Keratinocyte (primary cell): ENCODE data around the gene TENT4A. TPM values are rescaled to one million over a fixed set of nuclear protein-coding genes. Genes with fewer than 3 reads are reported as not detected.

Experiments used
- DNase-seq: peaks from one replicate; pipeline ENCODE4 v3.0.0-alpha.2; 2011; ENCODE audit warnings: low read depth, missing footprints, low spot score
- FAIRE-seq: peaks from 2 replicates; lab custom pipeline; 2011; peaks lifted over from hg19 to GRCh38; lab: Jason Lieb, UNC
- H2AFZ ChIP-seq: 2 replicates; pipeline ENCODE4 v1.6.0; 2012; ENCODE audit warnings: low read length, control low read depth, inconsistent platforms; ENCODE audit not compliant: control insufficient read depth
- H3K27ac ChIP-seq: 2 replicates; pipeline ENCODE4 v1.5.1; 2011; ENCODE audit warnings: low read length; ENCODE audit not compliant: control insufficient read depth, insufficient read depth
- H3K27me3 ChIP-seq: 3 replicates; pipeline ENCODE4 v1.6.0; 2011; ENCODE audit warnings: low read length; ENCODE audit not compliant: control insufficient read depth, insufficient read depth; ENCODE audit errors: extremely low read depth
- H3K36me3 ChIP-seq, 2 experiments: 2 replicates in 1 of 2; 3 replicates in 1 of 2; pipeline ENCODE4 v1.5.1; 2011; ENCODE audit warnings: low read length in 2 of 2, mild to moderate bottlenecking in 1 of 2; ENCODE audit not compliant: control insufficient read depth in 2 of 2, insufficient read depth in 2 of 2; ENCODE audit errors: extremely low read depth in 1 of 2
- H3K4me1 ChIP-seq: 3 replicates; pipeline ENCODE4 v1.5.1; 2011; ENCODE audit warnings: low read length; ENCODE audit not compliant: control insufficient read depth, insufficient read depth; ENCODE audit errors: extremely low read depth
- H3K4me2 ChIP-seq: 3 replicates; pipeline ENCODE4 v1.6.0; 2011; ENCODE audit warnings: low read depth, low read length; ENCODE audit not compliant: control insufficient read depth, insufficient read depth; ENCODE audit errors: extremely low read depth
- H3K4me3 ChIP-seq, 3 experiments: fragments of 200-600 bp in 1 of 3; sonication (generic) in 1 of 3; 2 replicates in 2 of 3; 3 replicates in 1 of 3; pipeline ENCODE4 v1.5.1; 2011 to 2016; ENCODE audit warnings: low read length in 3 of 3, mild to moderate bottlenecking in 3 of 3, control low read depth in 2 of 3, inconsistent platforms in 1 of 3, low read depth in 1 of 3, mixed read lengths in 1 of 3, mixed run types in 1 of 3, moderate library complexity in 1 of 3; ENCODE audit not compliant: control insufficient read depth in 2 of 3, insufficient read depth in 2 of 3; ENCODE audit errors: extremely low read depth in 1 of 3
- H3K79me2 ChIP-seq: 2 replicates; pipeline ENCODE4 v1.6.0; 2012; ENCODE audit warnings: low read length; ENCODE audit not compliant: control insufficient read depth, insufficient read depth
- H3K9ac ChIP-seq: 3 replicates; pipeline ENCODE4 v1.6.0; 2011; ENCODE audit warnings: low read length; ENCODE audit not compliant: control insufficient read depth, insufficient read depth; ENCODE audit errors: extremely low read depth
- H3K9me1 ChIP-seq: 3 replicates; pipeline ENCODE4 v1.6.0; 2011; ENCODE audit warnings: low read length; ENCODE audit not compliant: control insufficient read depth, insufficient read depth; ENCODE audit errors: extremely low read depth
- H3K9me3 ChIP-seq: 2 replicates; pipeline ENCODE4 v1.5.1; 2012; ENCODE audit warnings: low read depth, low read length; ENCODE audit not compliant: control insufficient read depth
- H4K20me1 ChIP-seq: 3 replicates; pipeline ENCODE4 v1.6.0; 2011; ENCODE audit warnings: low read length; ENCODE audit not compliant: control insufficient read depth, insufficient read depth; ENCODE audit errors: extremely low read depth
- EZH2 ChIP-seq: IDR thresholded peaks from one replicate; pipeline ENCODE4 v1.6.1; 2012; ENCODE audit warnings: inconsistent platforms, mild to moderate bottlenecking, low read length, moderate library complexity
- dilution Hi-C: fragments of 300-500 bp; cut with MboI; formaldehyde crosslinking; loops from one replicate; pipeline ENCODE4 v1.7.0; 2020; ENCODE audit warnings: low sequenced_read_pairs; ENCODE audit not compliant: extremely low pct_ligation_motif_present
- polyA plus RNA-seq, 5 experiments: library from polyadenylated mRNA; depleted of rRNA in 3 of 5; stranded (reverse) in 3 of 5; stranded (forward) in 1 of 5; unstranded in 1 of 5; fragments of >200 nt; gene quantifications; 1 replicate in 1 of 5; 2 replicates in 3 of 5; 3 replicates in 1 of 5; pipeline versions ENCODE4 v1.2.1 to v1.2.3, GENCODE V29; 2011 to 2012; ENCODE audit warnings: missing spikeins in 2 of 5, low read depth in 1 of 5, low replicate concordance in 1 of 5
- TF ChIP-seq, protein P1 (sequence below), 3 experiments: IDR thresholded peaks in 1 of 3; conservative IDR thresholded peaks in 1 of 3; optimal IDR thresholded peaks in 1 of 3; 2 replicates in 2 of 3; 3 replicates in 1 of 3; pipeline versions ENCODE3 to v1.5.1; 2011; ENCODE audit warnings: low read length in 3 of 3, mild to moderate bottlenecking in 3 of 3, moderate library complexity in 2 of 3, control low read depth in 1 of 3, inconsistent platforms in 1 of 3; ENCODE audit not compliant: insufficient read depth in 2 of 3; ENCODE audit errors: extremely low read depth in 1 of 3

TENT4A gene
- polyA plus RNA-seq, 1 donor (not counting 4 experiments of a cell fraction or from before 2014, with no cell fraction given): 5.9 TPM

DNA sequence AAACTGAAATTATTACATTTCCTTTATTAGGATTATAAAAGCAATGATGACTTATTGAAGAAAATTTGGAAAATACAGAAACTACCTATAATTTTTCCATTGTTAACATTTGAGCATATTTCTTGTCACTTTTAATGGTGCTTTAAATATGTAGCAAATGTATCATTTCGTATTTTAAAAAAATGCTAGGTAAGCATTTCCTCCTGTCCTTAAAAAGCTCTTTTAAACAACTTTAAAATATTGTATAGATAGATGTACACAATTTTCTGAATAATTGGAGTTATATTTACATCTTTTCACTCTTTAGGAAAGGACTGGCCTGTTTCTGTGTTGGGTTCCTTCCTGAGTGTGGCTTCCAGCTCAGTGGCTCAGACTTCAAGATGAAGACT, 15.6 kb downstream of the TENT4A start:
- Histone ChIP-seq H3K4me2 (no peak overlapping the region), H2AFZ (no peak overlapping the region), H3K79me2 (peaks cover 97% of the 10 kb centered on the region), H3K4me3 (no peak overlapping the region), H3K9me1 (no peaks in the 10 kb centered on the region), H4K20me1 (peaks cover 8% of the 10 kb centered on the region), H3K36me3 (peaks cover 3 to 19% of the 10 kb centered on the region in 2 experiments), H3K27me3 (no peaks in the 10 kb centered on the region), H3K4me1 (peaks cover 5% of the 10 kb centered on the region), H3K9me3 (no peaks in the 10 kb centered on the region), H3K9ac (no peak overlapping the region), H3K27ac (no peak overlapping the region)
- no peak for TF ChIP-seq EZH2
- TF ChIP-seq, protein P1, sequence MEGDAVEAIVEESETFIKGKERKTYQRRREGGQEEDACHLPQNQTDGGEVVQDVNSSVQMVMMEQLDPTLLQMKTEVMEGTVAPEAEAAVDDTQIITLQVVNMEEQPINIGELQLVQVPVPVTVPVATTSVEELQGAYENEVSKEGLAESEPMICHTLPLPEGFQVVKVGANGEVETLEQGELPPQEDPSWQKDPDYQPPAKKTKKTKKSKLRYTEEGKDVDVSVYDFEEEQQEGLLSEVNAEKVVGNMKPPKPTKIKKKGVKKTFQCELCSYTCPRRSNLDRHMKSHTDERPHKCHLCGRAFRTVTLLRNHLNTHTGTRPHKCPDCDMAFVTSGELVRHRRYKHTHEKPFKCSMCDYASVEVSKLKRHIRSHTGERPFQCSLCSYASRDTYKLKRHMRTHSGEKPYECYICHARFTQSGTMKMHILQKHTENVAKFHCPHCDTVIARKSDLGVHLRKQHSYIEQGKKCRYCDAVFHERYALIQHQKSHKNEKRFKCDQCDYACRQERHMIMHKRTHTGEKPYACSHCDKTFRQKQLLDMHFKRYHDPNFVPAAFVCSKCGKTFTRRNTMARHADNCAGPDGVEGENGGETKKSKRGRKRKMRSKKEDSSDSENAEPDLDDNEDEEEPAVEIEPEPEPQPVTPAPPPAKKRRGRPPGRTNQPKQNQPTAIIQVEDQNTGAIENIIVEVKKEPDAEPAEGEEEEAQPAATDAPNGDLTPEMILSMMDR (optimal IDR thresholded peaks at IDR 0.05 in 1 of 3, IDR thresholded peaks at IDR 0.05 in 1 of 3, conservative IDR thresholded peaks at IDR 0.05 in 1 of 3; ENCODE audit: extremely low read depth in 1 of 3, insufficient read depth in 2 of 3, low read length in 3 of 3): no peak
- FAIRE-seq: no peak
- dilution Hi-C loops: no loop called here
- no peak for DNase-seq

DNA sequence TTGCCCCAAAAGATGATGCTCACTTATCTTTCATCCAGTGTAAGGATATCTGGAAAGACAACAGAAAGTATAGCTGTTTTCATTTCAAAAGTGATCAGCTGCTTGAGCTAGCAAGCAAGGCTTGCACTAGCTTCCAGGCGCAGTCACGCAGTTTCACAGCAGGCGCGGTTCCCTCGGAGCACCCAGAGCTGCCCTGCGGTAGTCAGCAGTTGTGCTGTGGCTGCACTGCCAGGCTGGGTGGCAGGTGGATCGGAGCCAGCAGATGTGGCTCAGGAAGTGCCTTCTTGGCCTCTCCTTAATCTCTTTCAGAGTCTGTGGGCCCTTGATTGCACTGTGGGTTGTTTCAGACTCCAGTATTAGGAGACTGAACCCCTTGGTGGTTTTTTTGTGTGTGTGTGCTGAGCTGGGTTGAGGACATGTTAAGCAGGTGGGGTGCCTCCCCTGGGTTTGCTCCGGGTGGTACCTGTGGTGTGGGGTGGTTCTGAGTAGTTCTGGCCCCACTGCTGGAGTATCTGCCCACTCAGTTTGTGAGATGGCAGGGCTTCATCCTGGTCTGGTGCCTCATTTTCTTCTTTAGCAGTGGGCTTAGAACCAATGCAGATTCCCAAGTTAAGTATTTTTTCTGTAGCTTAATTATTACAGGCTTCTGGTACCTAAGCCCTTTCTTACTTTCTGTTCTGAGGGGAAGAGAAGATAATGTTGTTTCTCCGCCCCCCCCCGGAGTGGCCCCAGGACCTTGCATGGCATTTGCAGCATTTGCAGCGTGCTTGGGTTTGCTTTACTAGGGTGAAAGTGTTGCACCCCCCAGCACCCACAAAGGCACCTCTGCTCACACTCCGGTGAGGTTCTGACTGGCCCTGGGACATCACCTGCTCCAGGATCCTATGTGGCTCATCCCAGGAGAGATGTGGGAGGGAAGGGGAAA, 16.4 kb downstream of the TENT4A start:
- DNase-seq: no peak
- no peak overlapping the region for H3K4me3 ChIP-seq
- no peaks in the 10 kb centered on the region for H3K27me3 ChIP-seq
- peaks cover 5% of the 10 kb centered on the region for H3K4me1 ChIP-seq
- no peak overlapping the region for H3K4me2 ChIP-seq
- no peak for FAIRE-seq
- no peak overlapping the region for H3K9ac ChIP-seq
- H3K79me2 ChIP-seq: peaks cover 97% of the 10 kb centered on the region
- no peak overlapping the region for H3K27ac ChIP-seq
- H2AFZ ChIP-seq: no peak overlapping the region
- no peaks in the 10 kb centered on the region for H3K9me1 ChIP-seq
- dilution Hi-C loops: no loop called here
- H3K9me3 ChIP-seq: no peaks in the 10 kb centered on the region
- no peak for TF ChIP-seq EZH2
- TF ChIP-seq, protein P1 (optimal IDR thresholded peaks at IDR 0.05 in 1 of 3, IDR thresholded peaks at IDR 0.05 in 1 of 3, conservative IDR thresholded peaks at IDR 0.05 in 1 of 3; ENCODE audit: extremely low read depth in 1 of 3, insufficient read depth in 2 of 3, low read length in 3 of 3): no peak
- H4K20me1 ChIP-seq: peaks cover 11% of the 10 kb centered on the region
- peaks cover 3 to 21% of the 10 kb centered on the region in 2 experiments for H3K36me3 ChIP-seq
